Measurements from ENCODE around the gene GUCA2A.

GUCA2A gene

GRCh38 chr1:42177541-42177981 is 13.0 kb upstream of the GUCA2A start:
- no peak for DNase-seq (ENCODE audit: low read depth, low spot score)

- DNase-seq (ENCODE audit: low read depth, low spot score) = no peak
Measured at GRCh38 chr1:42176902-42177519, 12.5 kb upstream of the GUCA2A start.

- no peak for DNase-seq (ENCODE audit: low read depth, low spot score)
Measured at GRCh38 chr1:42175314-42176054, 10.9 kb upstream of the GUCA2A start.

- no peak for DNase-seq (ENCODE audit: low read depth, low spot score)
Measured at GRCh38 chr1:42173961-42174735, 9.6 kb upstream of the GUCA2A start.

GRCh38 chr1:42173155-42173933 is 8.8 kb upstream of the GUCA2A start:
- DNase-seq (ENCODE audit: low read depth, low spot score) = no peak

- DNase-seq (ENCODE audit: low read depth, low spot score) = no peak
Measured at GRCh38 chr1:42172381-42173133, 8.0 kb upstream of the GUCA2A start.

GRCh38 chr1:42171679-42172266 is 7.2 kb upstream of the GUCA2A start:
- DNase-seq (ENCODE audit: low read depth, low spot score) = no peak

GRCh38 chr1:42170779-42171621 is 6.5 kb upstream of the GUCA2A start:
- no peak for DNase-seq (ENCODE audit: low read depth, low spot score)

GRCh38 chr1:42168763-42169162 is 4.2 kb upstream of the GUCA2A start:
- DNase-seq (ENCODE audit: low read depth, low spot score) = no peak

GRCh38 chr1:42168391-42168670 is 3.8 kb upstream of the GUCA2A start:
- DNase-seq (ENCODE audit: low read depth, low spot score) = no peak

- DNase-seq (ENCODE audit: low read depth, low spot score) = no peak
Measured at GRCh38 chr1:42167611-42168390, 3.3 kb upstream of the GUCA2A start.

- DNase-seq (ENCODE audit: low read depth, low spot score) = no peak
Measured at GRCh38 chr1:42165511-42166210, 1.1 kb upstream of the GUCA2A start.

GRCh38 chr1:42163536-42164503 is 725 bp downstream of the GUCA2A start:
- no peak for DNase-seq (ENCODE audit: low read depth, low spot score)

GRCh38 chr1:42163114-42163513 is 1.4 kb downstream of the GUCA2A start:
- no peak for DNase-seq (ENCODE audit: low read depth, low spot score)

GRCh38 chr1:42162181-42162580 is 2.4 kb downstream of the GUCA2A start:
- no peak for DNase-seq (ENCODE audit: low read depth, low spot score)

GRCh38 chr1:42158189-42158588 is 6.4 kb downstream of the GUCA2A start:
- no peak for DNase-seq (ENCODE audit: low read depth, low spot score)

- DNase-seq (ENCODE audit: low read depth, low spot score) = no peak
Measured at GRCh38 chr1:42157667-42158066, 6.9 kb downstream of the GUCA2A start.

All from brain pericyte (primary cell).